ENCODE measurements around the gene RBM19. TPM values are rescaled to one million over a fixed set of nuclear protein-coding genes. Genes with fewer than 3 reads are reported as not detected.

RBM19 gene
- total and polyA plus RNA-seq, 12 donors, result 13.3 to 26.6 (median 16.2) TPM

GRCh38 chr12:113939867-113940266, 26.3 kb downstream of the RBM19 start:
- WGBS, 2 donors, result 95% methylated on average over 10 of the region's 10 CpGs
- Histone ChIP-seq H3K27ac (no peak overlapping the region), H3K9me3 (no peaks in the 10 kb centered on the region), H3K4me3 (no peak overlapping the region), H3K36me3 (peaks cover 0 to 100% (median 60%) of the 10 kb centered on the region in 9 donors), H3K27me3 (no peaks in the 10 kb centered on the region), H3K4me1 (no peaks in the 10 kb centered on the region)
- ATAC-seq (no peak), DNase-seq (no peak)
- intact Hi-C loops (cut with DNase I), result no loop called here
- no peak for TF ChIP-seq CTCF (IDR thresholded peaks at IDR 0.05)

- peaks cover 0 to 100% (median 51%) of the 10 kb centered on the region in 9 donors for H3K36me3 ChIP-seq
- DNase-seq (no peak), ATAC-seq (no peak)
- intact Hi-C loops (cut with DNase I), result no loop called here
- H3K4me1 ChIP-seq, result no peaks in the 10 kb centered on the region
- no peak overlapping the region for H3K27ac ChIP-seq
- 78 to 98% methylated on average over 5 of the region's 5 CpGs for WGBS, 2 donors
- H3K27me3 ChIP-seq, result no peaks in the 10 kb centered on the region
- TF ChIP-seq CTCF (IDR thresholded peaks at IDR 0.05), result no peak
- H3K9me3 ChIP-seq, result no peaks in the 10 kb centered on the region
- no peak overlapping the region for H3K4me3 ChIP-seq
Measured at GRCh38 chr12:113938471-113938870, 27.7 kb downstream of the RBM19 start.

- no peak for ATAC-seq
- Histone ChIP-seq H3K9me3 (no peaks in the 10 kb centered on the region), H3K4me1 (peaks cover 0 to 5% (median 0%) of the 10 kb centered on the region in 9 donors), H3K27me3 (no peaks in the 10 kb centered on the region), H3K4me3 (no peak overlapping the region), H3K27ac (no peak overlapping the region), H3K36me3 (peaks cover 0 to 97% (median 40%) of the 10 kb centered on the region in 9 donors)
- intact Hi-C loops (cut with DNase I), result no loop called here
- no peak for DNase-seq
- WGBS, 2 donors, result 44 to 78% methylated on average over 1 of the region's 1 CpG
- TF ChIP-seq CTCF (IDR thresholded peaks at IDR 0.05), result no peak
Measured at GRCh38 chr12:113936460-113936859, 29.7 kb downstream of the RBM19 start.

GRCh38 chr12:113935459-113935858, 30.7 kb downstream of the RBM19 start:
- H3K27ac ChIP-seq, result no peak overlapping the region
- no peak for DNase-seq
- no peaks in the 10 kb centered on the region for H3K27me3 ChIP-seq
- peaks cover 0 to 5% (median 0%) of the 10 kb centered on the region in 9 donors for H3K4me1 ChIP-seq
- ATAC-seq, result no peak
- TF ChIP-seq CTCF (IDR thresholded peaks at IDR 0.05), result no peak
- intact Hi-C loops (cut with DNase I), result no loop called here
- H3K36me3 ChIP-seq, result peaks cover 0 to 97% (median 31%) of the 10 kb centered on the region in 9 donors
- H3K9me3 ChIP-seq, result no peaks in the 10 kb centered on the region
- WGBS, 2 donors, result 68 to 72% methylated on average over 6 of the region's 6 CpGs
- no peak overlapping the region for H3K4me3 ChIP-seq

All from heart right ventricle (tissue), 16 donors.